Measurements from ENCODE around the gene VPS52. TPM values are rescaled to one million over a fixed set of nuclear protein-coding genes. Genes with fewer than 3 reads are reported as not detected.

The VPS52 gene
- total RNA-seq, 1 experiment from 2014 or later = 47.1 TPM

- no peaks in the 10 kb centered on the region for H3K79me2 ChIP-seq (ENCODE audit: insufficient read depth, low read length)
- H3K4me1 Mint-ChIP-seq = peaks cover 11% of the 10 kb centered on the region in 2 experiments
- no peak overlapping the region for H3K23ac ChIP-seq (ENCODE audit: insufficient read length, low read depth, low read length)
Measured at GRCh38 chr6:33236328-33236727, 35.3 kb downstream of the VPS52 start.

More at GRCh38 chr6:33236328-33236727, 35.3 kb downstream of the VPS52 start:
- H2BK120ac ChIP-seq (ENCODE audit: low read depth, low read length, poor library complexity, severe bottlenecking) = no peak overlapping the region
- no peak overlapping the region for H2BK20ac ChIP-seq (ENCODE audit: low read depth, low read length, poor library complexity, severe bottlenecking)
- no peaks in the 10 kb centered on the region for H3K27me3 ChIP-seq (ENCODE audit: insufficient read depth, low read length)
- no peak overlapping the region for H3K27ac ChIP-seq (ENCODE audit: insufficient read length, low read depth, low read length)
- no peak overlapping the region for H3K27ac Mint-ChIP-seq
- H3K9me3 Mint-ChIP-seq = no peaks in the 10 kb centered on the region
- peaks cover 3% of the 10 kb centered on the region; the same call in 1 of the 2 replicates for H3K4me1 ChIP-seq (ENCODE audit: insufficient read depth, low read length)
- H3K4ac ChIP-seq (ENCODE audit: low read depth, low read length) = no peak overlapping the region
- TF ChIP-seq, protein P1, sequence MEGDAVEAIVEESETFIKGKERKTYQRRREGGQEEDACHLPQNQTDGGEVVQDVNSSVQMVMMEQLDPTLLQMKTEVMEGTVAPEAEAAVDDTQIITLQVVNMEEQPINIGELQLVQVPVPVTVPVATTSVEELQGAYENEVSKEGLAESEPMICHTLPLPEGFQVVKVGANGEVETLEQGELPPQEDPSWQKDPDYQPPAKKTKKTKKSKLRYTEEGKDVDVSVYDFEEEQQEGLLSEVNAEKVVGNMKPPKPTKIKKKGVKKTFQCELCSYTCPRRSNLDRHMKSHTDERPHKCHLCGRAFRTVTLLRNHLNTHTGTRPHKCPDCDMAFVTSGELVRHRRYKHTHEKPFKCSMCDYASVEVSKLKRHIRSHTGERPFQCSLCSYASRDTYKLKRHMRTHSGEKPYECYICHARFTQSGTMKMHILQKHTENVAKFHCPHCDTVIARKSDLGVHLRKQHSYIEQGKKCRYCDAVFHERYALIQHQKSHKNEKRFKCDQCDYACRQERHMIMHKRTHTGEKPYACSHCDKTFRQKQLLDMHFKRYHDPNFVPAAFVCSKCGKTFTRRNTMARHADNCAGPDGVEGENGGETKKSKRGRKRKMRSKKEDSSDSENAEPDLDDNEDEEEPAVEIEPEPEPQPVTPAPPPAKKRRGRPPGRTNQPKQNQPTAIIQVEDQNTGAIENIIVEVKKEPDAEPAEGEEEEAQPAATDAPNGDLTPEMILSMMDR (conservative IDR thresholded peaks at IDR 0.05) = no peak
- H3K56ac ChIP-seq (ENCODE audit: insufficient read length, low read depth, low read length) = no peak overlapping the region
- no peak overlapping the region for H3K14ac ChIP-seq (ENCODE audit: insufficient read depth, low read length)
- no peak overlapping the region for H3T11ph ChIP-seq (ENCODE audit: low read length)
- no peak overlapping the region for H4K5ac ChIP-seq (ENCODE audit: insufficient read length, low read depth, low read length)
- H3K79me1 ChIP-seq (ENCODE audit: insufficient read depth, low read depth, low read length, poor library complexity, severe bottlenecking) = no peaks in the 10 kb centered on the region
- H2BK5ac ChIP-seq (ENCODE audit: insufficient read length, low read length) = no peak overlapping the region
- H2AK5ac ChIP-seq (ENCODE audit: insufficient read length, low read length) = no peak overlapping the region
- no peak overlapping the region for H2BK15ac ChIP-seq (ENCODE audit: low read depth, low read length)
- no peak overlapping the region for H3K4me2 ChIP-seq (ENCODE audit: insufficient read depth, insufficient read length, low read length)
- no peak overlapping the region for H4K91ac ChIP-seq (ENCODE audit: insufficient read length, low read depth, low read length)
- H3K4me3 Mint-ChIP-seq = no peak overlapping the region
- H2BK12ac ChIP-seq (ENCODE audit: insufficient read length, low read depth, low read length) = no peak overlapping the region
- H3K9ac ChIP-seq (ENCODE audit: extremely low read depth, insufficient read length, low read length) = no peak overlapping the region
- H3K9me3 ChIP-seq (ENCODE audit: control insufficient read depth, low read depth, low read length) = no peaks in the 10 kb centered on the region
- no peak for DNase-seq
- H4K20me1 ChIP-seq (ENCODE audit: control insufficient read depth, insufficient read depth, insufficient read length) = no peaks in the 10 kb centered on the region
- H3K27me3 Mint-ChIP-seq (ENCODE audit: low read depth) = peaks cover 68% of the 10 kb centered on the region
- H4K8ac ChIP-seq (replicated peaks; ENCODE audit: insufficient read length, low read depth, low read length) = no peak overlapping the region
- no peak overlapping the region for H3K18ac ChIP-seq (ENCODE audit: insufficient read length, low read depth, low read length)
- H2AFZ ChIP-seq (ENCODE audit: low read length) = no peak overlapping the region
- H3K23me2 ChIP-seq (ENCODE audit: insufficient read length, low read depth, low read length, poor library complexity, severe bottlenecking) = no peaks in the 10 kb centered on the region
- H3K36me3 Mint-ChIP-seq (ENCODE audit: insufficient read depth in 1 of 3, low read depth in 3 of 3) = no peaks in the 10 kb centered on the region
